Measurements from ENCODE around the gene TTC32. TPM values are rescaled to one million over a fixed set of nuclear protein-coding genes. Genes with fewer than 3 reads are reported as not detected.
"Not testable (repeated sequence)": the region's sequence is repeated elsewhere in the genome, so short reads cannot be mapped to it uniquely, and the experiment has no call there.

The TTC32 gene
- total RNA-seq, 2 experiments from 2014 or later: 21.6 to 24.2 TPM

- Mint-ChIP-seq H3K27ac (peak overlapping the region; percentile 30), H3K36me3 (ENCODE audit: low read depth) (peaks cover 10% of the 10 kb centered on the region), H3K4me1 (ENCODE audit: low read depth) (peaks cover 65% of the 10 kb centered on the region), H3K27me3 (no peaks in the 10 kb centered on the region), H3K9me3 (no peaks in the 10 kb centered on the region), H3K4me3 (no peak overlapping the region)
- POLR2A ChIA-PET: no interaction called here
- DNase-seq (no peak), ATAC-seq (no peak)
- CTCF ChIA-PET: interaction anchor here (0.9 kb wide), 1 partner anchor 19 kb away, joined by 3 read pairs; no protein-coding TSS in a partner anchor
- TF ChIP-seq CTCF (IDR thresholded peaks at IDR 0.05): no peak
- intact Hi-C loops (cut with micrococcal nuclease): no loop called here
Measured at GRCh38 chr2:19894134-19894792, 7.5 kb downstream of the TTC32 start.

GRCh38 chr2:19893520-19894133 is 8.2 kb downstream of the TTC32 start:
- intact Hi-C loops (cut with micrococcal nuclease): no loop called here
- Mint-ChIP-seq H3K27ac (no peak overlapping the region), H3K36me3 (ENCODE audit: low read depth) (peaks cover 10% of the 10 kb centered on the region), H3K9me3 (no peaks in the 10 kb centered on the region), H3K27me3 (no peaks in the 10 kb centered on the region), H3K4me3 (no peak overlapping the region), H3K4me1 (ENCODE audit: low read depth) (peaks cover 60% of the 10 kb centered on the region)
- ATAC-seq: no peak
- DNase-seq: no peak
- ChIA-PET CTCF (interaction anchor here (0.9 kb wide), 1 partner anchor 19 kb away, joined by 3 read pairs; no protein-coding TSS in a partner anchor), POLR2A (no interaction called here)
- no peak for TF ChIP-seq CTCF (IDR thresholded peaks at IDR 0.05)

GRCh38 chr2:19891971-19892370 is 9.8 kb downstream of the TTC32 start:
- H3K9me3 Mint-ChIP-seq; CTCF ChIA-PET; H3K4me3 Mint-ChIP-seq; POLR2A ChIA-PET; DNase-seq; H3K27ac Mint-ChIP-seq; H3K27me3 Mint-ChIP-seq; intact Hi-C loops (cut with micrococcal nuclease); H3K36me3 Mint-ChIP-seq (ENCODE audit: low read depth): not testable (repeated sequence)
- peaks cover 49% of the 10 kb centered on the region for H3K4me1 Mint-ChIP-seq (ENCODE audit: low read depth)
- ATAC-seq: peak; percentile 20

- intact Hi-C loops (cut with micrococcal nuclease): no loop called here
- ChIA-PET CTCF (no interaction called here), POLR2A (interaction anchor here (1.0 kb wide), 1 partner anchor 8 kb away, joined by 3 read pairs; no protein-coding TSS in a partner anchor)
- ATAC-seq (no peak), DNase-seq (no peak)
- Mint-ChIP-seq H3K4me1 (ENCODE audit: low read depth) (peaks cover 35% of the 10 kb centered on the region), H3K27me3 (no peaks in the 10 kb centered on the region), H3K9me3 (no peaks in the 10 kb centered on the region), H3K27ac (no peak overlapping the region), H3K4me3 (no peak overlapping the region), H3K36me3 (ENCODE audit: low read depth) (peaks cover 6% of the 10 kb centered on the region)
- no peak for TF ChIP-seq CTCF (IDR thresholded peaks at IDR 0.05)
Measured at GRCh38 chr2:19890104-19890503, 11.7 kb downstream of the TTC32 start.

GRCh38 chr2:19888831-19889230 is 13.0 kb downstream of the TTC32 start:
- POLR2A ChIA-PET: no interaction called here
- CTCF ChIA-PET: interaction anchor here (1.0 to 1.4 kb wide), 2 partner anchors 8 to 13 kb away, joined by 3 to 6 read pairs; no protein-coding TSS in a partner anchor
- DNase-seq (no peak), ATAC-seq (no peak)
- H3K9me3 Mint-ChIP-seq: no peaks in the 10 kb centered on the region
- intact Hi-C loops (cut with micrococcal nuclease): no loop called here
- peaks cover 23% of the 10 kb centered on the region for H3K4me1 Mint-ChIP-seq (ENCODE audit: low read depth)
- H3K27ac Mint-ChIP-seq: no peak overlapping the region
- no peak for TF ChIP-seq CTCF (IDR thresholded peaks at IDR 0.05)
- H3K4me3 Mint-ChIP-seq: no peak overlapping the region
- H3K27me3 Mint-ChIP-seq: no peaks in the 10 kb centered on the region
- H3K36me3 Mint-ChIP-seq (ENCODE audit: low read depth): peaks cover 4% of the 10 kb centered on the region

Data from activated CD8-positive, alpha-beta T cell treated with anti-CD3 and anti-CD28 coated beads for 36 hours (primary cell).